H1 (cell line): ENCODE results near the gene PRKCI. TPM values are rescaled to one million over a fixed set of nuclear protein-coding genes. Genes with fewer than 3 reads are reported as not detected.

ENCODE experiments used
- BRCA1 ChIP-seq: IDR thresholded peaks from 2 replicates; pipeline ENCODE4 v1.6.1; 2012; ENCODE audit warnings: low read depth, low read length, improper control_type of control experiment
- CHD7 ChIP-seq: fragments of 300-600 bp; sonication (generic); IDR thresholded peaks from 2 replicates; pipeline ENCODE4 v1.7.1; 2012; ENCODE audit warnings: low read length, moderate library complexity, mild to moderate bottlenecking, inconsistent platforms; ENCODE audit not compliant: insufficient replicate concordance
- SP1 ChIP-seq: IDR thresholded peaks from 2 replicates; pipeline ENCODE4 v1.6.1; 2011; ENCODE audit warnings: low read depth, low read length
- SP4 ChIP-seq: IDR thresholded peaks from 2 replicates; pipeline ENCODE4 v1.6.1; 2012; ENCODE audit warnings: low read length, inconsistent platforms
- polyA plus RNA-seq, 7 experiments: library from polyadenylated mRNA; depleted of rRNA in 3 of 7; stranded (reverse) in 5 of 7; unstranded in 2 of 7; fragments of >200 nt in 5 of 7; fragments of 200-250 nt in 2 of 7; gene quantifications; 1 replicate in 5 of 7; 2 replicates in 1 of 7; 4 replicates in 1 of 7; pipeline versions ENCODE4 v1.2.1 to v1.2.3, GENCODE V29; 2011 to 2013; ENCODE audit warnings: missing spikeins in 2 of 7, mixed read lengths in 2 of 7
- total RNA-seq: library from RNA; stranded (reverse); fragmentation: NEBNext Ultra II Directional; extraction: Animal tissue kit (Norgen Biotek cat#: 25700); gene quantifications from 2 replicates; pipeline ENCODE4 v1.2.1, GENCODE V29; 2021

The PRKCI gene
- total and polyA plus RNA-seq, 2 of the 8 experiments (the other 6 are each of a cell fraction or from before 2014, with no cell fraction given), result 24.3 to 100.0 TPM

- TF ChIP-seq CHD7, result no peak
- no peak for TF ChIP-seq BRCA1
- no peak for TF ChIP-seq SP1
- TF ChIP-seq SP4, result no peak
These were observed 124.5 kb downstream of the PRKCI start (continued) for GRCh38 chr3:170346481-170347392.
